ENCODE results near the gene MZF1. TPM values are rescaled to one million over a fixed set of nuclear protein-coding genes. Genes with fewer than 3 reads are reported as not detected.

MZF1 gene
- total RNA-seq, 1 experiment from 2014 or later = 50.7 TPM

GRCh38 chr19:58547323-58548312 lies 25.5 kb downstream of the MZF1 start:
- TSS peak; percentile 6 for BruUV-seq (replicated peaks)
- intact Hi-C loops (cut with micrococcal nuclease) = no loop called here
- Mint-ChIP-seq H3K4me1 (ENCODE audit: insufficient read depth, unreplicated experiment) (peaks cover 23% of the 10 kb centered on the region), H3K27me3 (ENCODE audit: insufficient read depth, unreplicated experiment) (no peaks in the 10 kb centered on the region), H3K9me3 (ENCODE audit: unreplicated experiment) (no peaks in the 10 kb centered on the region), H3K27ac (ENCODE audit: low read depth, unreplicated experiment) (no peak overlapping the region), H3K4me3 (ENCODE audit: unreplicated experiment) (no peak overlapping the region), H3K36me3 (ENCODE audit: insufficient read depth, unreplicated experiment) (peaks cover 76% of the 10 kb centered on the region)
- CTCF ChIA-PET = interaction anchor here (0.5 to 1.0 kb wide), 4 partner anchors 10 to 1356 kb away, joined by 3 to 5 read pairs (median 4); no protein-coding TSS in a partner anchor
- TF ChIP-seq CTCF (IDR thresholded peaks at IDR 0.05; ENCODE audit: unreplicated experiment) = no peak
- no peak for DNase-seq (ENCODE audit: unreplicated experiment)
- POLR2A ChIA-PET = interaction anchor here (0.7 to 5.9 kb wide), 4 partner anchors 9 to 38 kb away, joined by 3 to 194 read pairs (median 17); partner anchors contain the start of gene ZBTB45

GRCh38 chr19:58546019-58546530 lies 27.1 kb downstream of the MZF1 start:
- Mint-ChIP-seq H3K4me1 (ENCODE audit: insufficient read depth, unreplicated experiment) (peaks cover 20% of the 10 kb centered on the region), H3K27ac (ENCODE audit: low read depth, unreplicated experiment) (peak overlapping the region; percentile 50), H3K27me3 (ENCODE audit: insufficient read depth, unreplicated experiment) (no peaks in the 10 kb centered on the region), H3K9me3 (ENCODE audit: unreplicated experiment) (no peaks in the 10 kb centered on the region), H3K36me3 (ENCODE audit: insufficient read depth, unreplicated experiment) (peaks cover 61% of the 10 kb centered on the region), H3K4me3 (ENCODE audit: unreplicated experiment) (peak overlapping the region; percentile 80)
- intact Hi-C loops (cut with micrococcal nuclease) = no loop called here
- ChIA-PET CTCF (interaction anchor here (0.6 to 1.5 kb wide), 3 partner anchors 8 to 32 kb away, joined by 3 to 6 read pairs (median 3); partner anchors contain the start of gene CHMP2A), POLR2A (interaction anchor here (0.5 to 5.9 kb wide), 10 partner anchors 8 to 856 kb away, joined by 3 to 194 read pairs (median 14); partner anchors contain the start of genes CHMP2A, UBE2M and ZBTB45)
- no peak for DNase-seq (ENCODE audit: unreplicated experiment)
- no TSS peak for BruUV-seq (replicated peaks)
- no peak for TF ChIP-seq CTCF (IDR thresholded peaks at IDR 0.05; ENCODE audit: unreplicated experiment)

- TSS peak; percentile 37 for BruUV-seq (replicated peaks)
- Mint-ChIP-seq H3K27me3 (ENCODE audit: insufficient read depth, unreplicated experiment) (no peaks in the 10 kb centered on the region), H3K9me3 (ENCODE audit: unreplicated experiment) (no peaks in the 10 kb centered on the region), H3K27ac (ENCODE audit: low read depth, unreplicated experiment) (peak overlapping the region; percentile 50), H3K4me1 (ENCODE audit: insufficient read depth, unreplicated experiment) (peaks cover 20% of the 10 kb centered on the region), H3K4me3 (ENCODE audit: unreplicated experiment) (peak overlapping the region; percentile 80), H3K36me3 (ENCODE audit: insufficient read depth, unreplicated experiment) (peaks cover 55% of the 10 kb centered on the region)
- no peak for TF ChIP-seq CTCF (IDR thresholded peaks at IDR 0.05; ENCODE audit: unreplicated experiment)
- DNase-seq (ENCODE audit: unreplicated experiment) = no peak
- POLR2A ChIA-PET = interaction anchor here (0.5 to 5.9 kb wide), 13 partner anchors 8 to 855 kb away, joined by 3 to 194 read pairs (median 4); partner anchors contain the start of genes CHMP2A, MZF1, UBE2M and ZBTB45
- intact Hi-C loops (cut with micrococcal nuclease) = loop anchor here (2.0 kb wide), 1 partner anchor 27 kb away; the partner anchor contains the start of gene MZF1
- CTCF ChIA-PET = interaction anchor here (0.6 to 1.5 kb wide), 3 partner anchors 9 to 32 kb away, joined by 3 to 6 read pairs (median 3); partner anchors contain the start of gene CHMP2A
These were observed 27.7 kb downstream of the MZF1 start for GRCh38 chr19:58545286-58546018.

All from MCF 10A (cell line).